Breast epithelium (tissue), 3 donors: ENCODE measurements around the gene OTOG.

ENCODE experiments used
- CTCF ChIP-seq, 3 donors: fragments of 450-650 bp; IDR thresholded peaks; one replicate each; pipeline ENCODE4 v1.5.1; 2016 to 2017; ENCODE audit warnings: antibody characterized with exemption in 3 of 3, mild to moderate bottlenecking in 3 of 3, moderate library complexity in 3 of 3
- POLR2AphosphoS5 ChIP-seq, 3 donors: sonication (generic); formaldehyde crosslinking; IDR thresholded peaks; one replicate each; pipeline ENCODE4 v1.6.1; 2017; ENCODE audit warnings: antibody characterized with exemption in 3 of 3

DNA sequence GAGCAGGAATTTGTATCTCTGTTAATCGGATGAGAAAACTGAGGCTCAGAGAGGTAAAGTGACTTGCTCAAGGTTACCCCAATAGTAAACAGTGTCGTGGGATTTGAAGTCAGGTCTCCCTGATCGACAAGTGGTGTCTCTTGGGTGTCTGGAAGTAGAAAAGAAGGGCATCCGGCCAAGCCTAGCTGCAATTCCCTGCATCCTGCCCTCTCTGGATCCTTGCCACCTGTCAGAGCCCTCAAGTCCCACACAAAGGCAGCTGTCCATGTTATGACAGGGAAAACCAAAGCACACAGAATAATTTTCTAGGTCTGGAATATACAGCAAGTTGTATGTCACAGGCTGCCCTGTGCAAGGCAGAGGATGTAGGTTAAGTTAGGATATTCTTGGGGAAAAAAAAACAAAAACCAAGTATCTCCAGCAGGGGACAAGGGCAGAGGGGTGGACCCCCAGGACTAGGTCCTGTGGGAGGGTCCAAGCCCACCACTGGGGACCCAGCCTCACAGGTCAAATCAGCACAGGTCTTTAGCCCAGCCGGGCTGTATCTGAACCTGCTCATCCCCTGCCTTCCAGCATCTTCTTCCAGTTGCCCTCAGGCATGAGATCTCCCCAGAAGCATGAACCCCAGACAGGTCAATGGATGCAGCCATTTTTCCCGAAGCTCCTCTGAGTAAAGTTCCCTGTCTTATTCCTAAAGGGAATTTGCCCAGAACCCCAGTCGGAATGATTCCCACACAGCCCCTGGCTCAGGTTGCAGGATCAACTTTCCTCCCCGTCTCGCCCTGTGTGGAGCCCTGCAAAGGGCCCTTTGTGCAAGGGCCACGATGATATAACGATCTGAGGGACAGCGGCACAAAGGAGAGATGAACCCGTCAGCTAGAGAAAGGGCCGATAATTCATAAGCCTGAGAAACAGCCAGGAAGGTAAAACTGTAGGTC is 17.9 kb upstream of the OTOG start:
- no peak for TF ChIP-seq CTCF (IDR thresholded peaks at IDR 0.05)
- no peak for TF ChIP-seq POLR2AphosphoS5 (IDR thresholded peaks at IDR 0.05)
